Measurements from ENCODE around the gene ERP44. TPM values are rescaled to one million over a fixed set of nuclear protein-coding genes. Genes with fewer than 3 reads are reported as not detected.

ERP44 gene
- polyA plus RNA-seq, 1 of the 3 experiments (the other 2 are of a cell fraction), result 10.0 TPM

- TF ChIP-seq, protein P1, sequence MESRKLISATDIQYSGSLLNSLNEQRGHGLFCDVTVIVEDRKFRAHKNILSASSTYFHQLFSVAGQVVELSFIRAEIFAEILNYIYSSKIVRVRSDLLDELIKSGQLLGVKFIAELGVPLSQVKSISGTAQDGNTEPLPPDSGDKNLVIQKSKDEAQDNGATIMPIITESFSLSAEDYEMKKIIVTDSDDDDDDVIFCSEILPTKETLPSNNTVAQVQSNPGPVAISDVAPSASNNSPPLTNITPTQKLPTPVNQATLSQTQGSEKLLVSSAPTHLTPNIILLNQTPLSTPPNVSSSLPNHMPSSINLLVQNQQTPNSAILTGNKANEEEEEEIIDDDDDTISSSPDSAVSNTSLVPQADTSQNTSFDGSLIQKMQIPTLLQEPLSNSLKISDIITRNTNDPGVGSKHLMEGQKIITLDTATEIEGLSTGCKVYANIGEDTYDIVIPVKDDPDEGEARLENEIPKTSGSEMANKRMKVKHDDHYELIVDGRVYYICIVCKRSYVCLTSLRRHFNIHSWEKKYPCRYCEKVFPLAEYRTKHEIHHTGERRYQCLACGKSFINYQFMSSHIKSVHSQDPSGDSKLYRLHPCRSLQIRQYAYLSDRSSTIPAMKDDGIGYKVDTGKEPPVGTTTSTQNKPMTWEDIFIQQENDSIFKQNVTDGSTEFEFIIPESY (IDR thresholded peaks at IDR 0.05; ENCODE audit: borderline replicate concordance, low read depth), result no peak
- no peak for TF ChIP-seq SIN3A (IDR thresholded peaks at IDR 0.05; ENCODE audit: borderline replicate concordance, low read depth, low read length)
- no peak for TF ChIP-seq YY1 (IDR thresholded peaks at IDR 0.05; ENCODE audit: low read depth)
- no peak for TF ChIP-seq RCOR1 (IDR thresholded peaks at IDR 0.05; ENCODE audit: low read length)
- TF ChIP-seq JUND (IDR thresholded peaks at IDR 0.05), result no peak
- no peak for TF ChIP-seq TCF12 (IDR thresholded peaks at IDR 0.05)
- TF ChIP-seq, protein P2, sequence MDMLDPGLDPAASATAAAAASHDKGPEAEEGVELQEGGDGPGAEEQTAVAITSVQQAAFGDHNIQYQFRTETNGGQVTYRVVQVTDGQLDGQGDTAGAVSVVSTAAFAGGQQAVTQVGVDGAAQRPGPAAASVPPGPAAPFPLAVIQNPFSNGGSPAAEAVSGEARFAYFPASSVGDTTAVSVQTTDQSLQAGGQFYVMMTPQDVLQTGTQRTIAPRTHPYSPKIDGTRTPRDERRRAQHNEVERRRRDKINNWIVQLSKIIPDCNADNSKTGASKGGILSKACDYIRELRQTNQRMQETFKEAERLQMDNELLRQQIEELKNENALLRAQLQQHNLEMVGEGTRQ (IDR thresholded peaks at IDR 0.05; ENCODE audit: borderline replicate concordance, low read depth, low read length), result no peak
- no peak for TF ChIP-seq TAF1 (IDR thresholded peaks at IDR 0.05; ENCODE audit: borderline replicate concordance, low read depth, low read length)
- no peak for TF ChIP-seq CHD2 (IDR thresholded peaks at IDR 0.05; ENCODE audit: low read length, partially characterized antibody)
Observed at GRCh38 chr9:99971410-99971809, 127.4 kb downstream of the ERP44 start (continued).

- Histone ChIP-seq H3K36me3 (replicated peaks in 1 of 2; ENCODE audit: control insufficient read depth in 1 of 2, insufficient read depth in 2 of 2, low read length in 1 of 2) (peaks cover 44 to 53% of the 10 kb centered on the region in 2 experiments), H3K27ac (ENCODE audit: low read depth in 2 of 2, low read length in 1 of 2) (no peak overlapping the region)
Observed at GRCh38 chr9:99970481-99970880, 128.3 kb downstream of the ERP44 start.

More at GRCh38 chr9:99970481-99970880, 128.3 kb downstream of the ERP44 start:
- no peaks in the 10 kb centered on the region for H3K9me2 ChIP-seq
- H4K20me1 ChIP-seq (ENCODE audit: insufficient read depth), result no peaks in the 10 kb centered on the region
- H2AFZ ChIP-seq (ENCODE audit: low read depth), result no peak overlapping the region
- no peaks in the 10 kb centered on the region for H3F3A ChIP-seq (replicated peaks; ENCODE audit: insufficient read depth)
- no peaks in the 10 kb centered on the region for H3K9me3 ChIP-seq
- TF ChIP-seq, protein P3, sequence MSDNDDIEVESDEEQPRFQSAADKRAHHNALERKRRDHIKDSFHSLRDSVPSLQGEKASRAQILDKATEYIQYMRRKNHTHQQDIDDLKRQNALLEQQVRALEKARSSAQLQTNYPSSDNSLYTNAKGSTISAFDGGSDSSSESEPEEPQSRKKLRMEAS (IDR thresholded peaks at IDR 0.05; ENCODE audit: low read depth), result no peak
- TF ChIP-seq, protein P4, sequence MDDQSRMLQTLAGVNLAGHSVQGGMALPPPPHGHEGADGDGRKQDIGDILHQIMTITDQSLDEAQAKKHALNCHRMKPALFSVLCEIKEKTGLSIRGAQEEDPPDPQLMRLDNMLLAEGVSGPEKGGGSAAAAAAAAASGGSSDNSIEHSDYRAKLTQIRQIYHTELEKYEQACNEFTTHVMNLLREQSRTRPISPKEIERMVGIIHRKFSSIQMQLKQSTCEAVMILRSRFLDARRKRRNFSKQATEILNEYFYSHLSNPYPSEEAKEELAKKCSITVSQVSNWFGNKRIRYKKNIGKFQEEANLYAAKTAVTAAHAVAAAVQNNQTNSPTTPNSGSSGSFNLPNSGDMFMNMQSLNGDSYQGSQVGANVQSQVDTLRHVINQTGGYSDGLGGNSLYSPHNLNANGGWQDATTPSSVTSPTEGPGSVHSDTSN (IDR thresholded peaks at IDR 0.05), result no peak
- TF ChIP-seq JUND (IDR thresholded peaks at IDR 0.05) (no peak), EZH2phosphoT487 (IDR thresholded peaks at IDR 0.05; ENCODE audit: borderline replicate concordance, low read depth) (no peak), SIN3A (IDR thresholded peaks at IDR 0.05; ENCODE audit: borderline replicate concordance, low read depth, low read length) (no peak), RXRA (IDR thresholded peaks at IDR 0.05; ENCODE audit: borderline replicate concordance, low read depth) (no peak), POLR2AphosphoS5 (IDR thresholded peaks at IDR 0.05; ENCODE audit: low read depth, low read length) (no peak), GATA2 (CRISPR knock-in tag; IDR thresholded peaks at IDR 0.05) (no peak)
- TF ChIP-seq, protein P5, sequence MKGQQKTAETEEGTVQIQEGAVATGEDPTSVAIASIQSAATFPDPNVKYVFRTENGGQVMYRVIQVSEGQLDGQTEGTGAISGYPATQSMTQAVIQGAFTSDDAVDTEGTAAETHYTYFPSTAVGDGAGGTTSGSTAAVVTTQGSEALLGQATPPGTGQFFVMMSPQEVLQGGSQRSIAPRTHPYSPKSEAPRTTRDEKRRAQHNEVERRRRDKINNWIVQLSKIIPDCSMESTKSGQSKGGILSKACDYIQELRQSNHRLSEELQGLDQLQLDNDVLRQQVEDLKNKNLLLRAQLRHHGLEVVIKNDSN (IDR thresholded peaks at IDR 0.05; ENCODE audit: borderline replicate concordance, low read depth), result no peak
- H3K9ac ChIP-seq, result no peak overlapping the region
- H3K4me1 ChIP-seq (ENCODE audit: control insufficient read depth in 1 of 2, insufficient read depth in 2 of 2, low read depth in 1 of 2, low read length in 1 of 2), result peaks cover 0 to 11% of the 10 kb centered on the region in 2 experiments; a peak in 2 of 4 replicates
- POLR2A ChIA-PET, result no interaction called here
- WGBS (ENCODE audit: low lambda C conversion rate), result 94% methylated on average over 2 of the region's 2 CpGs
- H3K4me2 ChIP-seq, result no peak overlapping the region
- no peaks in the 10 kb centered on the region for H3K27me3 ChIP-seq (ENCODE audit: insufficient read depth)
- no peak overlapping the region for H3K4me3 ChIP-seq (ENCODE audit: low read depth in 2 of 2, low read length in 1 of 2)
- CTCF ChIA-PET, result interaction anchor here (0.5 to 1.2 kb wide), 2 partner anchors 9 to 19 kb away, joined by 3 read pairs; no protein-coding TSS in a partner anchor
- no peaks in the 10 kb centered on the region for H3K79me2 ChIP-seq (ENCODE audit: insufficient read depth)
- DNase-seq, result no peak

All from SK-N-SH (cell line).